Fibroblast of the aortic adventitia (primary cell): ENCODE measurements around the gene C10orf105. TPM values are rescaled to one million over a fixed set of nuclear protein-coding genes. Genes with fewer than 3 reads are reported as not detected.

Experiments used
- DNase-seq: peaks from one replicate; pipeline ENCODE4 v3.0.0-alpha.2; 2010; ENCODE audit warnings: low read depth
- H3K4me3 ChIP-seq: 2 replicates; pipeline ENCODE4 v1.5.1; 2011; ENCODE audit warnings: low read depth, mild to moderate bottlenecking, control low read depth, low read length, moderate library complexity
- total RNA-seq: library from RNA; depleted of rRNA; stranded (reverse); fragments of >200 nt; gene quantifications from 2 replicates; pipeline ENCODE4 v1.2.3, GENCODE V29; 2012; ENCODE audit warnings: low replicate concordance
- TF ChIP-seq, protein P1 (sequence below): IDR thresholded peaks from 2 replicates; pipeline ENCODE4 v1.5.1; 2011; ENCODE audit warnings: mild to moderate bottlenecking, low read length, control low read depth, inconsistent platforms; ENCODE audit not compliant: insufficient read depth

C10orf105 gene
- total RNA-seq, 1 donor = under 0.01 TPM

DNA sequence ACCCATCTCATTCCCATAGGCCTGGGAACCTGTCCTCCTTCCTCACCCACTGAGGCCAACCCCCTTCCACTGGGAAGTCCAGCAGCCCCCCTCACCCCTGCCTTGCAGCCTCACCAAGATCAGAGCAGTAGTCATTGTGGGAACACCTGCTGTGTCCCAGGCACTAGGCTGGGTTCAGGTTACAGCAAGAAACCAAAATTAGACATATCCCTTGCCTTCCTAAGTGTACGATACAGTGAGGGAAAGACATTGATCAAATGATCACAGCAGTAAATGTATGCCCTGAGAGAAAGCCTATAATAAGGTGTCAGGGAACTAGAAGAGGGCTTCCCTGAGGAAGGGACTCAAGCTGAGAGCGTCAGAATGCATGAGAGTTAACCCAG lies 17.0 kb upstream of the C10orf105 start:
- DNase-seq = no peak
- TF ChIP-seq, protein P1, sequence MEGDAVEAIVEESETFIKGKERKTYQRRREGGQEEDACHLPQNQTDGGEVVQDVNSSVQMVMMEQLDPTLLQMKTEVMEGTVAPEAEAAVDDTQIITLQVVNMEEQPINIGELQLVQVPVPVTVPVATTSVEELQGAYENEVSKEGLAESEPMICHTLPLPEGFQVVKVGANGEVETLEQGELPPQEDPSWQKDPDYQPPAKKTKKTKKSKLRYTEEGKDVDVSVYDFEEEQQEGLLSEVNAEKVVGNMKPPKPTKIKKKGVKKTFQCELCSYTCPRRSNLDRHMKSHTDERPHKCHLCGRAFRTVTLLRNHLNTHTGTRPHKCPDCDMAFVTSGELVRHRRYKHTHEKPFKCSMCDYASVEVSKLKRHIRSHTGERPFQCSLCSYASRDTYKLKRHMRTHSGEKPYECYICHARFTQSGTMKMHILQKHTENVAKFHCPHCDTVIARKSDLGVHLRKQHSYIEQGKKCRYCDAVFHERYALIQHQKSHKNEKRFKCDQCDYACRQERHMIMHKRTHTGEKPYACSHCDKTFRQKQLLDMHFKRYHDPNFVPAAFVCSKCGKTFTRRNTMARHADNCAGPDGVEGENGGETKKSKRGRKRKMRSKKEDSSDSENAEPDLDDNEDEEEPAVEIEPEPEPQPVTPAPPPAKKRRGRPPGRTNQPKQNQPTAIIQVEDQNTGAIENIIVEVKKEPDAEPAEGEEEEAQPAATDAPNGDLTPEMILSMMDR = no peak
- no peak overlapping the region for H3K4me3 ChIP-seq

- TF ChIP-seq, protein P1 = no peak
- no peak for DNase-seq
- no peak overlapping the region for H3K4me3 ChIP-seq
These were observed 16.4 kb upstream of the C10orf105 start for GRCh38 chr10:71735709-71736569.

- H3K4me3 ChIP-seq = no peak overlapping the region
- TF ChIP-seq, protein P1 = no peak
- DNase-seq = no peak
These were observed 15.2 kb upstream of the C10orf105 start for GRCh38 chr10:71734797-71735196.

DNA sequence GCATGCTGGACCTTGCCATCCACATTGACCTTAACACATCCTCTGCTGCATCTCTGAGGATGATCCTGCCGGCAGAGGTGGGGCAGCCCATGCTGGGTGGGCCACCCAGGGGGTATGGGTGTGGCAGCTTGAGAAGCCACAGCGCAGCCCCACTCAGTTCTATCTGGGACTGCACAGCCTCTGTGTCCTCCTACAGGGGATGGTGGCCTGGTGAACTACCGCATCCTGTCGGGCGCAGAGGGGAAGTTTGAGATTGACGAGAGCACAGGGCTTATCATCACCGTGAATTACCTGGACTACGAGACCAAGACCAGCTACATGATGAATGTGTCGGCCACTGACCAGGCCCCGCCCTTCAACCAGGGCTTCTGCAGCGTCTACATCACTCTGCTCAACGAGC lies 12.2 kb upstream of the C10orf105 start:
- TF ChIP-seq, protein P1 = no peak
- no peak overlapping the region for H3K4me3 ChIP-seq
- DNase-seq = no peak

GRCh38 chr10:71729161-71729636 lies 9.6 kb upstream of the C10orf105 start:
- TF ChIP-seq, protein P1 = no peak
- DNase-seq = no peak
- H3K4me3 ChIP-seq = no peak overlapping the region

- TF ChIP-seq, protein P1 = no peak
- DNase-seq = peak; percentile 56
These were observed 8.5 kb upstream of the C10orf105 start for GRCh38 chr10:71727738-71728737.

More at GRCh38 chr10:71727738-71728737, 8.5 kb upstream of the C10orf105 start:
- no peak overlapping the region for H3K4me3 ChIP-seq
